Fibroblast of peridontal ligament (primary cell): ENCODE results near the gene CDH7.

Source experiments
- DNase-seq: peaks from one replicate; pipeline ENCODE4 v3.0.0-alpha.2; 2010; ENCODE audit errors: extremely low read depth

The CDH7 gene

GRCh38 chr18:65768120-65768778 lies 17.4 kb downstream of the CDH7 start:
- no peak for DNase-seq

- DNase-seq: no peak
These were observed 18.8 kb downstream of the CDH7 start for GRCh38 chr18:65769652-65770051.

GRCh38 chr18:65786474-65786873 lies 35.7 kb downstream of the CDH7 start:
- DNase-seq: no peak

DNA sequence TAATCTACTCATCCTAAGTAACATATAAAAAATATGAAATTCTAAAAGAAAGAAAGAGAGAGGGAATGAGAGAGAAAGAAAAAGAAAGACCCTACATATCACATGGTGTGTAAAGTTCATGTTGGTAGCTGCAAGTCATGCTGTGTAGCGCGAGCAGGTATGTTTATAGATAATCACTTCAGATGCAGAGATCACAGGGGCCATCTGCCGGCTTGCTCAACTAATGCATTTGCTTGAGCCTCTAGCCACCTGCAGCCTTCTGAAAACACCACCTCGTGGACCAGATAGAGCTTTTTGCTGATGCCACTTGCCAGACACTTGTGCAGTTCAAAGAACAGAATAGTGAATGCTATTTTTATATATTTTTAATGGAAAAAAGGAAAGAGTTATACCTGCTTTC lies 37.6 kb downstream of the CDH7 start:
- DNase-seq: no peak

DNA sequence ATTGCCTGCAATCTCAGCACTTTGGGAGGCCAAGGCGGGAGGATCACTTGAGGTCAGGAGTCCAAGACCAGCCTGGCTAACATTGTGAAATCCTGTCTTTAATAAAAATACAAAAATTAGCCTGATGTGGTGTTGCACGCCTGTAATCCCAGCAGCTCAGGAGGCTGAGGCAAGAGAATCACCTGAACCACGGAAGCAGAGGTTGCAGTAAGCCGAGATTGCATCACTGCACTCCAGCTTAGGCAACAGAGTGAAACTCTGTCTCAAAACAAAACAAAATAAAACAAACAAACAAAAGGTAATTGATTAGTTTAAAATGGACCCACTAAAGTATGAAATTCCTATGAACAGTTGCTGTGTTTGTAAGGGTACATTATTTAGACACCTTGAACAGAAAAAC lies 39.8 kb downstream of the CDH7 start:
- no peak for DNase-seq

- DNase-seq: no peak
These were observed 40.9 kb downstream of the CDH7 start for GRCh38 chr18:65791719-65792118.

GRCh38 chr18:65792456-65793074 lies 41.8 kb downstream of the CDH7 start:
- DNase-seq: no peak

DNA sequence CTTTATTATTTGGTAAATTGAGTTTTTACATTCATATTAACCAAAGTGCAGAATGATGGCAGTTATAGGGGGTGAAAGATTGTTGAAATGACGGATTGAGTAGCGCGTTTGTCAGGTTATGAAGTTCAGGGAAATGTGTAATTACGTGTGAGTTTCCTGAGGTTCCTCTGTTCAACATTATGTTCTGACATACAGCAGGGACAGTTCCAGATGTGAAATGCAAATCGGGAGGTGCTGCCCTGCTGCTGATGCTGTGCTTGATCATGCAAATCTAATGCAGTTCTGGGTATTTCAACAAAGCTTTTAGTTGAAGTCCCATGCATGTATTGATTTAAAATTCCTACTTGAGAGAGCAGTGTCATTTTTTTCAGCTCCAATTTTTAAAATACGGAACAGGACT lies 57.9 kb downstream of the CDH7 start:
- no peak for DNase-seq

DNA sequence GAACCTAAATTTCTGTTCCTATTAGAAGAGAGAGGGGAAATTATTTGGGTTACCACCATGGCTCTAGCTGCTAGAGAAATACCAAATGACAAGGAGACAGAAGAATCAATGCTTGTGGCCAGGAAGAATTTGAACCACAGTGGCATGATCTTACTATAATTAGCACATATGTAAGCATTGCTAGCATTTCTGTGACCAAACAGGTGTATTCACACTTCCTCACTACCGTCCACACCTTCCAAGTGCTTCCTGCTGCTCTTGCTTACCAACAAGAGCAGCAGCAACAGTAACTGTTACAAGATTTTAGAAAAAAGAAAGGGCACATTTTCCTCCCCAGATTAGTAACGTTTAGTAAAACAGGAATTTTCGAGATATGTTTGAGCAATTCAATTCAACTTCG lies 60.5 kb downstream of the CDH7 start:
- DNase-seq: no peak

GRCh38 chr18:65815506-65815905 lies 64.7 kb downstream of the CDH7 start:
- no peak for DNase-seq

- DNase-seq: no peak
These were observed 66.4 kb downstream of the CDH7 start for GRCh38 chr18:65817178-65817577.

GRCh38 chr18:65821911-65822310 lies 71.1 kb downstream of the CDH7 start:
- no peak for DNase-seq

GRCh38 chr18:65822826-65823225 lies 72.0 kb downstream of the CDH7 start:
- no peak for DNase-seq

- DNase-seq: no peak
These were observed 76.6 kb downstream of the CDH7 start for GRCh38 chr18:65827444-65827843.

DNA sequence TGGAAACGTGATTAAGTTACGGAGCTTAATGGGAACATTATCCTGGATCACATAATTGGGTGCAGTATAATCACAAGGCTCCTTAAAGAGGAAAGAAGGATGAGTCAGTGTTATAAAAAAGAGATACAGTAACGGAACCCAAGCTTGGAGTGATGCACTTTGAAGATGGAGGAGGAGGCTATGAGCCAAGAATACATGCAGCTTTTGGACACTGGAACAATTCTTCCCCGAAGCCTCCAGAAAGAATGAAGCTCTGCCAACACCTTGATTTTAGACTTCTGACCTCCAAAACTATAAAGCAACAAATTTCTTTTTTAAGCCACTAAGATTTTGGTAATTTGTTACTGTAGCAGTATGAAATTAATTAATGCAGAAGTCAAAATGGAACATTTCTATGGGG lies 85.1 kb downstream of the CDH7 start:
- DNase-seq: no peak

- no peak for DNase-seq
These were observed 95.3 kb downstream of the CDH7 start for GRCh38 chr18:65846107-65846506.

DNA sequence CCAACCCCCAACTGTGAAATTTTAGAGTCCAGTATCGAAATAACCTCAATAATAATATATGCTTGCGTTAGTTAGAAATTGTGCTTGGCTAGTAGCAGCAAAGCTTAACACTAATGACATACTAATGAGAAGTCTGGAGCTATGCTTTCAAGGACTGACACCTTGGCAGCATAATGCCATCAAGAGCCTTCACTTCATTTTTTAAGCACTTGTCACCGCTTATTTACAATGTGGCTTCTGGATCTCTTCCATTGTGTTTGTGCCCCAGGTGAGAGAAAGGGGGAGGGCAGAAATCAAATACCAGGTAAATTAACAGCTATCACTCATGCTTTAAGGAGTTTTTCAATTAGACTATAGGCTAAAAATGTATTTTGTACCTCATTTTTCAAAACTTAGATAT lies 101.5 kb downstream of the CDH7 start:
- DNase-seq: no peak

- no peak for DNase-seq
These were observed 108.3 kb downstream of the CDH7 start for GRCh38 chr18:65859075-65859474.

- no peak for DNase-seq
These were observed 118.7 kb downstream of the CDH7 start for GRCh38 chr18:65869527-65869926.

DNA sequence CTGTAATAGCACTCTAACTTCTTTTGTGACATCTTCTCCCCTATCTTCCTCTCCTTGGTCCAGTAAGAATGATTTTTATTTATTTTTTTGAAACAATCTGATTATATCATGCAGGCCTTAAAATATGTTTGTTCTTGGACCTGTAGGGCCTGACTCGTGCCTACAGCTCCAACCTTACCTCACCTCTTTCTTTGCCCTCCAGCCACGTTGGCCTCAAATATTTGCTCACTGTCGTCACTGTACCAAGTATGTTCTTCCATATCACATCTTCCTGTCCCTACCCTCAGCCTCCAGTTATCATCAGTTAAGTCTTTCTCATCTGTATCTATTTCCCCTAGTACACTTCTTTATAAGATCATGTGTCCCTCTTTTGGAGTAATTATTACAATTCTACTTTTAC lies 125.5 kb downstream of the CDH7 start:
- DNase-seq: no peak

DNA sequence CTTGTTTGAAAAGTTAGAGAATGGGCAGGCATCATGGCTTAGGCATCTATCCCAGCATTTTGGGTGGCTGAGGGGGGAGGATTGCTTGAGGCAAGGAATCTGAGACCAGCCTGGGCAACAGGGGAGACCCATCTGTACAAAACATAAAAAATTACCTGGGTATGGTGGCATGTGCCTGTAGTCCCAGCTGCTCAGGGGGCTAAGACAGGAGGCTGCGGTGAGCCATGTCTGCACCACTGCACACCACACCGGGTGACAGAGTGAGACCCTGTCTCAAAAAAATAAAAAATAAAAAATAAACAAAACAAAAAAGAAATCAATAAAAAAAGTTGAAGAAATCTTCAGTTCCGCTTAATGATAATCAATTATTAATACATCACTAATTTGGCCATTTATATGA lies 146.5 kb downstream of the CDH7 start:
- no peak for DNase-seq

DNA sequence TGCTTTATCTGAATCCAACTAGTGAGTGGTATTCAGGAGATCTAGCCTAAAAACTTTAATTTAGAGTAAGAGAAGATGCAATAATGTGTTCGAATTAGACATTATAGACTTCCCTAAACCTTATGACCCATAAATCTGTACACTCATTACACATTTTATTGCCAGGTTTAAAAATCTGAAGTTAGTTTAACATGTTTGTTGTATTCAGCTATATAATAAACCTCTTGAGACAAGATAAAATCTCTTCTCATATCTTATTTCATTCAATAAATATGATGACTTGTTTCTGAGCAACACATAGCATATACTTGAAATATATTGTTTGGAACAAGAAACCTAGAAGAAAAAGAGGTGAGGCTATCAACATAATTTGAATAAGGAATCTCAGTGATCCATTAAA lies 150.7 kb downstream of the CDH7 start:
- DNase-seq: no peak

- DNase-seq: no peak
These were observed 155.8 kb downstream of the CDH7 start for GRCh38 chr18:65906621-65907034.

- no peak for DNase-seq
These were observed 156.5 kb downstream of the CDH7 start for GRCh38 chr18:65907281-65907680.
